Hematopoietic multipotent progenitor cell treated with erythropoietin and hydrocortisone succinate and interleukin-3 and kit ligand, for 15 days (in vitro differentiated cells): Measurements from ENCODE around the gene KCNJ12.
"Not testable (repeated sequence)": the region's sequence is repeated elsewhere in the genome, so short reads cannot be mapped to it uniquely, and the experiment has no call there.

Experiments
- DNase-seq: peaks from one replicate; pipeline ENCODE4 v3.0.0-alpha.2; 2015; ENCODE audit warnings: low spot score

KCNJ12 gene

DNA sequence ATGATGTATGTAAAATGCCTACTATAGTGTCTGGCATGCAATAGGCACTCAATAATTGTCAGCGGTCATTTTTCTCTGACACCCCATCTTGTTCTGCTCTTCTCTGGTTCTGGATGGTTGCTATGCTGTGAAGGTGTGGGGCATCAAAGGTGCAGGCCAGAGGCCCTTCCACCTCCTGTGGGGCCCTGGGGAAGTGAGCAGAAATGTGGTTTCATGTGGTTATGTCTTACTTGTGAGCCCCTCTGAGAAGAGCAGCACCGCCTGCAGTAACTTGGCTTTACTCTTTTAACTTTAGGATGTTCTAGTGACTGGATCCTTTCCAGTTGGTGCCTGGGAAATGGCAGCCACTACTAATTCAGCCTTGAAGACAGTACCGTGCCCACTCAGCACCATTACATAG lies 32.1 kb downstream of the KCNJ12 start:
- DNase-seq, result not testable (repeated sequence)

DNA sequence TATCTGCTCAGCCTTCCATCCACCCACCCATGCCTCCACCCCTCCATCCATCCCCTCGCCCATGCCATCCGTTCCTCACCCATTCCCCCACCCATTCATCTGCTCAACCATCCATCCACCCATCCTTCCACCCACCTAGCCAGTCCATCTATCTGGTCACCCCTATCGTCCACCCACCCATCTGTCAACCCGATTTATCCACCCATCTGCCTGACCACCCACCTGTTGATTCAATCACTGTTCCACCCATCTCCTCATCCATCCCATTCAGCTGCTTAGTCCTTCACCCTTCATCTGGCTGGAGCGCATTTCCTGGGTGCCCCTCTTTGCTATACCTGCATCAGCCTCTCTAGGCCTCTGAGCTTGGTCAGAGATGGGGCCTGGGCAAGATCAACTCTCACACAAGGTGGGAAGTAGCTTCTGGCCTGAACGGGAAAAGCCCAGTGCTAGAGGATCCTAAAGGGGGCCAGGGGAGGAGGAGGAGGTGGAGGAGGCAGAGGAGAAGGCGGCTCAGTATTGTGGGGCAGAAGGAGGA lies 32.7 kb downstream of the KCNJ12 start:
- DNase-seq, result not testable (repeated sequence)

DNA sequence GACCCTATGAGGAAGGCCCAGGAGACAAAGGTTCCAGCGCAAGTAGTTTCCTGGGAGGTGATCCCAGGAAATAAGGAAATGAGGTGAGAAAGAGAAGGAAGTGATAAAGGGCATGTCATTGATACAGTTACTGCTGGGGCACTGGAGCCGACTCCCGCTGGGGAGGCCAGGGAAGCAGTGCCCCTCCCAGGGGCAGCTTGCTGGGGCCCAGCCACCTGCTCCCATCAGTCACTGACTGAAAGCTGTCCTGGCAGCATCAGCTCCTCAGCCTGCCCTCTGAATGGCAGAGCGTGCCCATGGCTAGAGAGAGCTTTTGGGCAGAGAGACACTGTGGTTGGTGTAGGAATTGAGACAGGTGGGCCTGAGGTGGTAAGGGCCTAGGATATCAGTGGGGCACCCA lies 33.2 kb downstream of the KCNJ12 start:
- DNase-seq, result not testable (repeated sequence)

DNA sequence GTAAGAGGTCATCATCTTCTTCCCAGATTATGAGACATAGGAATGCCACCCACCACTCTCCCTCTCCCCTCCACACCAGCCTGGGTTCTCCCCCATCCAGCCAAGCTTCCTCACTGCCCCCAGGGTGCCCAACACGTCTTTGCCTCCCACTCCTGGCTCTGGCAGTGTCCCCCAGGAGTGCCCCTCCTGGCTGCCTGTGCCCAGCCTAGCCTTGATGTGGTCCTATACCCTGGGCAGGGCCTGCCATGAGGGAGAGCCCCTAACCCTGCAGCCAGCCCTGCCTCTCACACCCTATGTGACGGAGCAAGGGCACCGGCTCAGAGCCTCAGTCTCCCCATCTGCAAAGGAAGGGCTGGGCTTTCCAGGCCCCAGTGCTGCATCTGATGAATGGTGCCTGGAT lies 33.8 kb downstream of the KCNJ12 start:
- not testable (repeated sequence) for DNase-seq

DNA sequence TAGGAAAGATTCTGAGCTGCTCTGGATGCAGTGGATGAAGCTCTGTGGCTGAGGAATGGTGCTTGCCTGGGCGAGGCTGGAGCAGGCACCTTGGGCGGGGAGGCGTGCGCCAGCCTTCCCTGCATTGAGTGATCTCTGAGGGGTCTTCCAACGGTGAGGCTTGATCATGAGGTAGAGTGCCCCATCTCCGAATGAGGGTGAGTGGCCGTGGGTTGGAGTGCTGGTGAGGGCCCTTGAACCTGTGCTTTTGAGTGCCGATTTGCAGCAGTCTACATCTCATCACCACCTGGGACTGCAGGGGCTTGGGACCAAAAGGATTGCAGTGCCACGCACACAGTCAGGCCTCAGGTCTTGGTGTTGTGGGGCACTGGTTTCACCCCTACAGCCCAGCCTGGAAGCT lies 34.2 kb downstream of the KCNJ12 start:
- DNase-seq, result not testable (repeated sequence)

DNA sequence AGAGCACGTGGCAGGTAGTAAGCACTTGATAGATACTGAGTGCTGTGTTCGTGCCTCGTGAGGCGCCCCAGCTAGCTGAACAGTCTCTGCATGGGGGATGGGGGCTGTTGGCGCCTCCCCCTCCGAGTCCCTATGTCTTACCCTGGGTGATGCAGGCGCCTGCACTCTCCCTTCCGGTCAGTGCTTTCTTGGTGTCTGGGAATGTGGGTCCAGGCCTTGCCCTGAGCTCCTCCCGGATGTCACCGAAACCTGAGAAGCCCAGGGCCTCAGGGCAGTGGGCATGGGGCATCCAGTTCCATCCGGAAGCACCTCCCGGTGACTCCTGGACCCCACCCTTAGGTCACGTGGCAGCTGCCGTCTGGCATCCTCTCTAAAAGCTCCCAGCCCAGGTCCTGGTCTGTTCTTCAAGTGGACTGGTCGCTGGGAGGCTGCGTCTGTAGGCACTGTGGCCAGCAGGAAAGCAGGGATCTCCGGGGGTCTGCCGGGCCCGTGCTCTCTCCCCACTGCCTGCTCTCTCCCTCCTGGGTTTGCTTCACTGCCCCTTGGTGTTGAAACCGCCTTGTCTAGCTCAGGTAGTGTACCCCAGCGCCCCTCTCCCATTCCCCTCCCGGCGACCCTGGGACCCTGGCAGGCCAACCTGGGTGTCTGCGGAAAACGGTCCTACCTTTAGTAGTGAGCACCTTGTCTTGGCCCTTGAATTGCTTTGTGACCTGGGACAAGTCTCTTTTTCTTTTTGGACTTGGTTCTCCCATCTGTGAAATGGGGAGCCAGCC lies 34.9 kb downstream of the KCNJ12 start:
- not testable (repeated sequence) for DNase-seq

DNA sequence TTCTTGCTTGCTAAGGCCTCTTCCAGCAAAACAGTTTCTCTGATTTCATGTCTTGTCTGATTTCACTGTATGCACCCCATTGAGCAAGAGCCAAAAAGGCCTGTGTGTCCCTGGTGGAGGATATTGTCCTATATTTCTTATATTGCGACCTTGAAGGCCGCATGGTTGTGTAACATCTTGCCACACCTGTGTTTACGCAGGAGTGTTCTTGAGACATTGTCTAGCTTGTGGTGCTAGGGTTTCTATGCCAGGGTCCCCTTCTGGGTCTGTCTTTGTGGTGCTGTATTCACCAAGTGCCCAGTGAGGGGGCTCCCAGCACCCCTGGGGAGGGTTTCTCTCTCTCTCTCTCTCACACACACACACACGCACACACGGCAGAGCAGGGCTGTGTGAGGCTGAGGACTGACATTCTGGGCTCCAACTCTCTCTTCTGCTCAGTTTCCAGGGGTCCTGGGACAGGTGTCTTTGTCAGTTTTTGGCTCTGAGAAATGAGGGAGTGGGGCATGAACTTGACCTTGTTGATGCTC lies 35.6 kb downstream of the KCNJ12 start:
- not testable (repeated sequence) for DNase-seq

DNA sequence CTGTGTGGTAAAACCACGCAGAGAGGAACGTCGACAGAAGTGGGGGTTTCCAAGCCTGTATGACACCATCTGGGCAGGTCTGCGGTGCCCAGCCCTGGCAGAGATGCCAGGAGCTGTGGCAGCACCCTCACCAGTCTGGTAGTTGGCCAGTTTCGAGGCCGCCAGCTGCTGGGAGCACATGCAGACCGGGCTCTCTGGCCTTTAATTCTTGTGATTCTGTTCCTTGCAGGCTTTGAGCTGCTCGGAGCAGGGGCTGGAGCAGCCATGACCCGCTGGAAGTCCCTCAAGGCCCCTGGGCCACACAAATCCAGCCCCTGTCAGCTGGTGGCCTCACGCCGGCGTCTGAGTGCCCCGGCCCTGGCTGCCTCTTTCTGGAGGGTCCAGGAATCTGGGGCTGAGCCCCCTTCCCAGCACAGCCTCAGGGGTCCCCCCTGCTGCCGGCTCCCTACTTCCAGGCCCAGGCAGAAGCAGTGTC lies 36.1 kb downstream of the KCNJ12 start:
- DNase-seq, result not testable (repeated sequence)

DNA sequence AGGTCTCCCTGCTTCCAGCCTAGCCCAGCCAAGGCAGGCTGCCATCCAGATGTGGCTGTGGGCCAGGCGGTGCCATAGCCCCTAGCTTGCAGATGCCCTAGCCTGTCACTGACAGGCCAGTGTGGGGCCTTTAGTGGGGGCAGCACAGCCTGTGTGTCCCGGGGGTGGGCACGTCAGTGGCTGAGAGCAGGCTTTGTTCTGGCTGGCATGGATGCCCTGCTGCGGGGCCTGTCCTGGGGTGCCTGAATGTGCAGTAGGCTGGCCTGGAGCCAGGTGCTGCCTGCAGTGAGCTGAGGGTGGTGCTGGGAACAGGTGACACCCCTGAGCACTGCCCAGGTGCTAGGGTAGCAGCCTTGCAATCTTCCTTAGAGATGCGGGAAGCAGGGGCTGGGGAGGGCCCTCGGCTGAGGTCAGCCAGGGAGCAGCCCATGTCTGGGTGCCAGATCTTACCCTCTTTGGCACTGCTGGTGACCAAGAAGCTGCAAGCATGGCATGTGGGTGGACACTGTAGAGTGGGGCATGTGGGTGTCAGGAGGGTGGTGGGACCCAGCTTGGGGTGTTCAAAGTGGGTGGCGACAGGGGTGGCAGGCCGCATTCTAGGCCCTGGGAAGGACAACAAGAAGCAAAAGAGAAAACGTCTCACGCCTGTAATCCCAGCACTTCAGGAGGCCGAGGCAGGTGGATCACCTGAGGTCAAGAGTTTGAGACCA lies 37.6 kb downstream of the KCNJ12 start:
- not testable (repeated sequence) for DNase-seq

DNA sequence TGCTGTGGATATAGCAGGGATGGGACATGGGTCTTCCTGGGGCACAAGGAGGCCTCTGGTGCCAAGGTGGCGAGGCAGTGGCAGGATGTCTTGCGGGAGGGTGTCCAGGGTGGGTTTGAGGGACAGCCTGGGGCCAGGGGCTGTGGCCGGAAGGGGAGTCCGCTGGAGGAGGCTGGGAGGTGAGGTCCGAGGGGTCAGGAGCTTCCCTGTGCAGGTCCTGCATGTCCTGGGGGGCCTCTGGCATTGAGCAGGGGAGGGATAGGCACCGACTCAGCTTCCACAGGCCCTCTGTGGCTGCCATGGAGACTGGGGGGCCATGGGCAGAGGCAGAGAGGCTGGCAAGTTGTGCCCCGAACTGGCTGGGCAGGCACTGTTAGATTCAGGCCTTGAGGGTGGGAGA lies 38.5 kb downstream of the KCNJ12 start:
- not testable (repeated sequence) for DNase-seq

DNA sequence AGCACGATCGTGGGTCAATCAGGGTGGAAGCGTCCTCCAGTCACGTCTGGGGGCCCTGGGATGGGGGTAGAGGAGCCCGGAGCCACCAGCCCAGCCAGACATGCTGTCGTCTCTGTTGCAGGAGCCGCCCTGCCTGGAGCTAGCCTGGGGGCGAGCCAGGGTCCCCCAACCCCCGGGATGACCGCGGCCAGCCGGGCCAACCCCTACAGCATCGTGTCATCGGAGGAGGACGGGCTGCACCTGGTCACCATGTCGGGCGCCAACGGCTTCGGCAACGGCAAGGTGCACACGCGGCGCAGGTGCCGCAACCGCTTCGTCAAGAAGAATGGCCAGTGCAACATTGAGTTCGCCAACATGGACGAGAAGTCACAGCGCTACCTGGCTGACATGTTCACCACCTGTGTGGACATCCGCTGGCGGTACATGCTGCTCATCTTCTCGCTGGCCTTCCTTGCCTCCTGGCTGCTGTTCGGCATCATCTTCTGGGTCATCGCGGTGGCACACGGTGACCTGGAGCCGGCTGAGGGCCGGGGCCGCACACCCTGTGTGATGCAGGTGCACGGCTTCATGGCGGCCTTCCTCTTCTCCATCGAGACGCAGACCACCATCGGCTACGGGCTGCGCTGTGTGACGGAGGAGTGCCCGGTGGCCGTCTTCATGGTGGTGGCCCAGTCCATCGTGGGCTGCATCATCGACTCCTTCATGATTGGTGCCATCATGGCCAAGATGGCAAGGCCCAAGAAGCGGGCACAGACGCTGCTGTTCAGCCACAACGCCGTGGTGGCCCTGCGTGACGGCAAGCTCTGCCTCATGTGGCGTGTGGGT lies 39.2 kb downstream of the KCNJ12 start:
- DNase-seq, result not testable (repeated sequence)

DNA sequence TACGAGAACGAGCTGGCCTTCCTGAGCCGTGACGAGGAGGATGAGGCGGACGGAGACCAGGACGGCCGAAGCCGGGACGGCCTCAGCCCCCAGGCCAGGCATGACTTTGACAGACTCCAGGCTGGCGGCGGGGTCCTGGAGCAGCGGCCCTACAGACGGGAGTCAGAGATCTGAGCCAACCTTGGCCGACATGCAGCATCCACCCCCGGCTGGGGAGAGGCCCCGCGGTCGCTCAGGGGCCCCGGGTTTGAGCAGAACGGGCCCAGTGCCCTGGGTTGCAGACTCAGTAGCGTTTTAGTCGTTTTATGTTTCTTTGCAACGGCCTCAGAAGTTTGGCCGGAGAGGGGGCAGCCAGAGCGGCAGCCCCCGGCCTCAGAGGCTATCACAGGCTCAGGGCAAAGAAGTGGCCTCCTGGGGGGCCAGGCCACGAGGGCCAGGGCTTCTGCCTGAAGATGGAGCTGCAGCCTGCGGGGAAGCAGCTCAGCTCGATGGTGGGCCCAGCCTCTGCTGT lies 40.4 kb downstream of the KCNJ12 start:
- not testable (repeated sequence) for DNase-seq

DNA sequence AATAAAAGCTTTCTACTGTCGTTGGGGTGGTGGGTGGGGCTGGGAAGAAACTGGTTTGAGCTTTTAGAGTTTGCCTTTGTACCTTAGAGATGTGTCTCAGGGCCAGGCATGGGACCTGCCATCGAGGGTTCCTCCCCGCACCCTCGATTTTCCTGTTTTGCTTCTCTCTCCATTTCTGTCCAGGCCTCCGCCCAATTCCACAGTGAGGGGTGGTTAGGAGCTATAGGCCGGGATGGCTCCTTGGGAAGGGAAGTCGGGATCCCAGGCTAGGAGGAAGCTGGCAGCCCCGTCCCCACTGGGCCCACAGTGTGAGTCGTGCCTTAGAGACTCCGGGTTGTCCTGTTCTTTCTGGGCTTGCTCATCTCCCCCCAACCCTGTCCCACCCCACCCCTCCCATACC lies 41.2 kb downstream of the KCNJ12 start:
- DNase-seq, result not testable (repeated sequence)

DNA sequence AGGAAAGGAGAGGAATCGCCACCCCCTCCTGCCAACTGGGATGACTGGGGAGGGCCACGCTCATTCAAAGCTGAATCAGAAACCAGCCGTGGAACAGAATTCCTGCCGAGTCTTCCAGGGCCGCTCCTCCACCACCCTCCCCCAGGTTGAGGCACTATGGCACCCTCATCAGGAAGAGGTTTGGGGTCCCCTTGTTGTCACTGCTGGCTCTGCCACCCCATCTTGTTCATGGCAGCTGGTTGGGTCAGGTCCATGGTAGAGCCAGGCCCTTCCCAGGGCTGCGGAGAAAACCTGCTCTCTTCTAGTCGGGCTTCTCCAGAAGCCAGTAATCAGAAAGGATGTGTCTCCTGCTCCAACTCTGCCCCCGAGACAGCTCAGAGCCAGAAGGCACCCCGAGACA lies 41.8 kb downstream of the KCNJ12 start:
- no peak for DNase-seq

DNA sequence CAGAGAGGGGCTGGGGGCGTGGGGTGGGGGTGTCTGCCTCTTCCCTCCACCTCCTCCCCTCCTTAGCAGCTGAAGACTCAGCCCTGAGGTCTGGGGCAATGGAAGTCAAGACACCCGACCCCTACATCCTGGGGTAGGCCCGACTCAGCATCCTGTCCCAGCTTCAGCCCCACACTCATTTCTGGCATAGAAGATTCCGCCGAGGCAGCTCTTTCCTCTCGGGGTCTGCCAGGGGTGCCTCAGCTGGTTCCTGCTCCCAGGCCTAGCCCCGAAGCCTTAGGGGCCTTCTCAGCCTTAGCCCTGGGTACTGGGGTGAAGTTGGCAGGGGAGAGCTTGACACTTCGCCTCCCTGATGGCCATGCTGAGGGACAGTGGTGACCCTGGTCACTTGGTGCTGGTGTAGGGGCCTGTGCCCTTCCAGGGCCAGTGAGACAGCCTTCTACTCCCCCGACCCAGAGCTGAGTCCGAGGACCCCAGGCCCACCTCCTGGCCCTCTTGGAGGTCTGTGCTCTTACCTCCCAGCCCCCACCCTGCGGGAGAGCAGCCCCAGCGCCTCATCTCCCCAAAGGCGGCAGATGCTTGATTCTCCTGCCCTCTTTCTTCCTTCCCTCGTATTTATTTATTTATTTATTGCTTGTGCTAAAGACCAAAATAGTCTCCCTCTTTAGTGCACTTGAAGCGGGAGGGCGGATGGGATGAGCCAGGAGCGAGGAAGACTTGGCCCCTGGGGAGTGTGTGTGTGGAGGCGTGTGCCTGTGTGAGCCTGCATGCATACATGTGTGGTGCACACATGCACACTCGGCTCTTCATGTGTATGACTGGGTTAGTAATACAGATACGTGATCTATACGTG lies 42.5 kb downstream of the KCNJ12 start:
- DNase-seq, result no peak

DNA sequence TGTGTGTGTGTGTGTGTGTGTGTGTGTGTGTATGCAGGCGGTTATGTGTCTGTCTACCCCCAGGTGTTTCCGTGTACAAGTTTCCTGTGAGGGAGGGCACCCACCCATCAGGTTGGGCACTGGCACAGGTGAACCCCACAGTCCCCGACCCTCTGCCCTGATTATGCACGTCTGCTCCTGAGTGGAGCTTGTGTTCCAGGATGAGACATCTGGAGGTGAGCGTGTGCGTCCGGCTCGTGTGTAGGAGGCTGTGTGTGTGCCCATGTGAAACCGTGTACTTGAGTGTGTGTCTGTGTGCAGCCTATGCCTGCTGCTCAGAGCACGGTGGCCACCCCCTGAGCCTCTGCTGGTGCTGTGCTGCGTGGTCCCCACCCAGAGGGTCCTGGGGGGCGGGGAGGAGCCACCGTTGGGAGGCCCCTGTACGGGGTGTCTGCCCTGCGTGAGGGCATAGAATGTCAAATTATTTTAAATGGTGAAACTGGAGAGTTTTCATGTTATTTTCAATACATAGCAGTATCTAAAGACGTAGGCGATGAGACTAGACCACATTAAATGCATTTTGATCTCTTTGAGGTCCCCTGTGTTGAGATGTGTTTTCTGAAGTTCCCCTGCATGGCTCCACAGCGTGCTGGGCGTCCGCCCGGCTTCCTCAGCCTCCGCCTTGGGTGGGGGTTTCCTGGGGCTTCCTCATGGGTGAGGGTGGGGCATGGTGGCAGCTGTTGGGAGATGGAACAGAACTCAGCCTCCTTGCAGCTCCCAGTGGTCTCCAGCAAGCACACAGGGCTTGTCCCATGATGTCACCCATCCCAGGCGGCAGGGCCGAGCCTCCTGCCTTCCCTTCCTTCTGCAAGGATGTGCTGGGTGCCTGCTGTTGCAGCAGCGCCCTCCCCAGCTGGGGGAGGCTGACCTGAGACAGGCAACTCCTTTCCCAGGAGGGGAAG lies 43.4 kb downstream of the KCNJ12 start:
- DNase-seq, result no peak

DNA sequence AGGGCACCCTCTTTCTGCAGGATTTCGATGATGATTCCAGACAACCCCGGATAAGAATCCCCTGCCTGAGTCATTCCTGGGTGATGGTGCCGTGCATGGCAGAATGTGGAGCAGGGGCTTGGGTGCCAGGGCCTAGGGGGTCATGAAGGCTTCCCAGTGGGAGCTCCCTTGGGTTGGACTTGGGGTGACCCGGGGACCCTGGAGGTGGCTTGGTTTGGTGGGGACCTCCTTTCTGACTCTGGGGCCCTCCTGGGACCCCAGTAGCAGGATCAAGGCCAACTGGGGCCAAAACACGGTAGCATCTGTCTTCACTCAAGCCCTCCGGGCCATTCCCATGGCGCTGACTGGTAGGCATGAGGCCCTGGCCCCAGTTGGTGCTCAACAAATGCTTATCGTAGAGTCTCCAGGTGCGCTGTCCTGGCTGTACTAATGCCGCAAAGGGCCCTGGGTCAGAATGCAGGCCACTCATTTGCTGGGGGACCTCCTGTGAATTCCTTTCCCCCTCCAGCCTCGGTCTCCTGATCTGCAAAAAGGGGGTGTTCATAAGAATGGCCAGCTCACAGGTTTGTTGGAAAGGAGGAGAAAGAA lies 44.4 kb downstream of the KCNJ12 start:
- not testable (repeated sequence) for DNase-seq

DNA sequence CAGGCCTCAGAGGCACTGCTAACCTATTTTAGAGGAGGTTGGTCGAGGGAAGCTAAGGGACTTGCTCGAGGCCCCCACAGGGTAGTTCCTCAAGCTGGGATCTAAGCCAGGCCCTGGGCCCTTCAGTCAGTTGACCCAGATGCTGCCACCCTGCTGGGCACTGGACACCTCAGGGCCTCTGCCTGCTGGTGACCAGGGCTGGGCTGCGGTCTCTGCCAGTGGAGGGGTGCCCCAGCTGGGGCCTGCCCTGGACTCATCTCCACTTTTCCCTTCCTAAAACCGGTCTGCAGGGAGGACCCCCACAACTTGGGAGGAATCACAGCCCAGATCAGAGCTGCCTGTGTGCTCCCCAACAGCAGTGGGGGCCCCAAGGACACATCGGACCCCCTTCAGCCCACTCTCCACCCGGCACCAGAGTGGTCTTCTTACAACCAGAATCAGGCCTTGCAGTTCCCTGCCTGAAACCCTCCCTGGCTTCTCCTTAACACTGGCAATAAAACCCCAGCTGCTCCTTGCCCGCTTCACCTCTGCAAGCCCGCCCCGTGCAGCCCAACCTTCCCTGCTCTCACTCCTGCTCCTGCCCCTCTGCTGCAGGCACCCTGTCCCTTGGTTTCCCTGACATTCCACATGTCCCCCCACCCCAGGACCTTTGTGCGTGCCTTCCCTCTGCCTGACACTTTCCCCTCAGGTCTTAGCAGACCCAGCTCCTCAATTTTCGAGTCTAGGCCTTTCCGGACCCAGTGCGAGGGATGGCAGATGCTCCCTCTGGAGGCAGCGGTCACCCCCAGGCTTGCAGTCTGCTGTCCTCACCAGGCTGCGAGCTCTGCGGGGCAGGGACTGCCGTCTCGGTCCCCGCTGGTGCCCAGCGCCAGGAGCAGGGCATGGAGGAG lies 45.5 kb downstream of the KCNJ12 start:
- not testable (repeated sequence) for DNase-seq
